ENCODE results near the gene EIF2AK3. TPM values are rescaled to one million over a fixed set of nuclear protein-coding genes. Genes with fewer than 3 reads are reported as not detected.

EIF2AK3 gene
- total and polyA plus RNA-seq, 10 of the 15 experiments (the other 5 are each of a cell fraction or from before 2014, with no cell fraction given), result 5.0 to 44.7 (median 22.4) TPM

GRCh38 chr2:88521445-88522073 lies 105.7 kb downstream of the EIF2AK3 start:
- 23% methylated on average over 2 of the region's 2 CpGs for WGBS (ENCODE audit: insufficient coverage, insufficient replicate concordance, low lambda C conversion rate, missing lambda C conversion rate)
- H3K4me3 ChIP-seq, result no peak overlapping the region
- no peak for FAIRE-seq
- H2AFZ ChIP-seq (ENCODE audit: control insufficient read depth, low read depth, low read length), result no peak overlapping the region
- ChIA-PET POLR2A (no interaction called here), CTCF (no interaction called here), SMC1A (ENCODE audit: uncharacterized antibody, unreplicated experiment) (no interaction called here), RAD21 (ENCODE audit: unreplicated experiment) (no interaction called here)
- no peaks in the 10 kb centered on the region for H4K20me1 ChIP-seq (ENCODE audit: control insufficient read depth, insufficient read depth)
- intact Hi-C loops (cut with micrococcal nuclease; ENCODE audit: unreplicated experiment) (no loop called here), in situ Hi-C loops (cut with MboI) (no loop called here)
- H3K36me3 ChIP-seq (ENCODE audit: control insufficient read depth in 2 of 2, insufficient read depth in 2 of 2, low read length in 1 of 2), result no peaks in the 10 kb centered on the region
- no peak overlapping the region for H3K27ac ChIP-seq (ENCODE audit: control insufficient read depth, insufficient read depth)
- no peaks in the 10 kb centered on the region; a peak in 1 of 4 replicates for H3K27me3 ChIP-seq (replicated peaks in 1 of 2; ENCODE audit: control insufficient read depth in 2 of 2, insufficient read depth in 2 of 2, low read length in 1 of 2)
- no peak for TF ChIP-seq RFX5 (IDR thresholded peaks at IDR 0.05; ENCODE audit: low read depth, low read length)
- TF ChIP-seq IRF3 (IDR thresholded peaks at IDR 0.05), result no peak
- H3K9ac ChIP-seq (ENCODE audit: control insufficient read depth, insufficient read depth, low read length), result no peak overlapping the region
- no peaks in the 10 kb centered on the region for H3K79me2 ChIP-seq (ENCODE audit: control insufficient read depth, insufficient read depth, low read length)
- no peak for ATAC-seq
- no peak for DNase-seq (ENCODE audit: low read depth, low spot score)
- no peak overlapping the region for H3K4me2 ChIP-seq (ENCODE audit: control insufficient read depth, insufficient read depth)
- H3K9me3 ChIP-seq (replicated peaks; ENCODE audit: control insufficient read depth, insufficient read depth, low read length), result no peaks in the 10 kb centered on the region; the same call in 2 of the 3 replicates
- BruUV-seq (replicated peaks), result no TSS peak
- H3K4me1 ChIP-seq (ENCODE audit: control insufficient read depth, insufficient read depth, low read length), result no peaks in the 10 kb centered on the region

GRCh38 chr2:88517759-88518201 lies 109.5 kb downstream of the EIF2AK3 start:
- intact Hi-C loops (cut with micrococcal nuclease; ENCODE audit: unreplicated experiment), result no loop called here
- H3K79me2 ChIP-seq (ENCODE audit: control insufficient read depth, insufficient read depth, low read length), result no peaks in the 10 kb centered on the region
- WGBS (ENCODE audit: insufficient coverage, insufficient replicate concordance, low lambda C conversion rate, missing lambda C conversion rate), result 34% methylated on average over 6 of the region's 6 CpGs
- ATAC-seq (no peak), FAIRE-seq (no peak), DNase-seq (ENCODE audit: low read depth, low spot score) (no peak)
- SMC1A ChIA-PET (ENCODE audit: uncharacterized antibody, unreplicated experiment), result interaction anchor here (0.6 kb wide), 1 partner anchor 13 kb away, joined by 3 read pairs; no protein-coding TSS in a partner anchor
- in situ Hi-C loops (cut with MboI), result no loop called here
- H3K27me3 ChIP-seq (replicated peaks in 1 of 2; ENCODE audit: control insufficient read depth in 2 of 2, insufficient read depth in 2 of 2, low read length in 1 of 2), result no peaks in the 10 kb centered on the region; a peak in 1 of 4 replicates
- BruUV-seq (replicated peaks), result no TSS peak
- H3K4me3 ChIP-seq, result no peak overlapping the region
- H3K36me3 ChIP-seq (ENCODE audit: control insufficient read depth in 2 of 2, insufficient read depth in 2 of 2, low read length in 1 of 2), result no peaks in the 10 kb centered on the region
- RAD21 ChIA-PET (ENCODE audit: unreplicated experiment), result no interaction called here
- POLR2A ChIA-PET, result no interaction called here
- CTCF ChIA-PET, result no interaction called here
- no peak overlapping the region for H3K27ac ChIP-seq (ENCODE audit: control insufficient read depth, insufficient read depth)
- no peak overlapping the region for H3K9ac ChIP-seq (ENCODE audit: control insufficient read depth, insufficient read depth, low read length)
- no peaks in the 10 kb centered on the region for H3K4me1 ChIP-seq (ENCODE audit: control insufficient read depth, insufficient read depth, low read length)
- H2AFZ ChIP-seq (ENCODE audit: control insufficient read depth, low read depth, low read length), result no peak overlapping the region
- TF ChIP-seq TCF7 (IDR thresholded peaks at IDR 0.05; ENCODE audit: borderline replicate concordance), result no peak
- TF ChIP-seq ZNF217 (IDR thresholded peaks at IDR 0.05), result no peak
- no peak for TF ChIP-seq BCL11A (IDR thresholded peaks at IDR 0.05; ENCODE audit: low read depth, low read length)
- H4K20me1 ChIP-seq (ENCODE audit: control insufficient read depth, insufficient read depth), result no peaks in the 10 kb centered on the region
- no peaks in the 10 kb centered on the region for H3K9me3 ChIP-seq (replicated peaks; ENCODE audit: control insufficient read depth, insufficient read depth, low read length)
- H3K4me2 ChIP-seq (ENCODE audit: control insufficient read depth, insufficient read depth), result no peak overlapping the region

Other genes with a start within 250 kb of the EIF2AK3 start
- gene FOXI3, start 174.8 kb downstream of the EIF2AK3 start, total RNA-seq (2014; rRNA removed), result not detected in 2 replicates
- not detected in 2 replicates for gene FOXI3, start 174.8 kb downstream of the EIF2AK3 start, total RNA-seq (2014; rRNA removed; fragmentation: Illumina TruSeq; extraction: Trizol)
- not detected in 2 replicates for gene FOXI3, start 174.8 kb downstream of the EIF2AK3 start, total RNA-seq (2021)
- gene FOXI3, start 174.8 kb downstream of the EIF2AK3 start, polyA plus RNA-seq (2011; rRNA removed), result not detected in 2 replicates
- gene FOXI3, start 174.8 kb downstream of the EIF2AK3 start, polyA plus RNA-seq (2014; fragmentation: Illumina TruSeq; extraction: Trizol), result not detected in 2 replicates
- gene FOXI3, start 174.8 kb downstream of the EIF2AK3 start, polyA plus RNA-seq (2014; fragmentation: Nextera tagmentation; extraction: Ambion mirVana), result not detected
- not detected in 2 replicates for gene FOXI3, start 174.8 kb downstream of the EIF2AK3 start, polyA plus RNA-seq (2014; rRNA removed)
- gene FOXI3, start 174.8 kb downstream of the EIF2AK3 start, polyA plus RNA-seq (2016; fragmentation: Nextera tagmentation; extraction: Ambion mirVana), result not detected
- gene RPIA, start 64.2 kb upstream of the EIF2AK3 start, total RNA-seq (2014; rRNA removed), result 7.1 and 8.2 TPM in 2 replicates
- 21.6 and 22.0 TPM in 2 replicates for gene RPIA, start 64.2 kb upstream of the EIF2AK3 start, total RNA-seq (2014; rRNA removed; fragmentation: Illumina TruSeq; extraction: Trizol)
- 42.0 and 44.2 TPM in 2 replicates for gene RPIA, start 64.2 kb upstream of the EIF2AK3 start, total RNA-seq (2021)
- gene RPIA, start 64.2 kb upstream of the EIF2AK3 start, polyA plus RNA-seq (2011; rRNA removed), result 41.6 and 41.9 TPM in 2 replicates
- gene RPIA, start 64.2 kb upstream of the EIF2AK3 start, polyA plus RNA-seq (2014; fragmentation: Illumina TruSeq; extraction: Trizol), result 41.7 and 51.0 TPM in 2 replicates
- gene RPIA, start 64.2 kb upstream of the EIF2AK3 start, polyA plus RNA-seq (2014; fragmentation: Nextera tagmentation; extraction: Ambion mirVana), result 10 to 100 TPM in 1 of 2 experiments, 1 to 10 TPM in 1; 9.4 to 17.7 TPM
- gene RPIA, start 64.2 kb upstream of the EIF2AK3 start, polyA plus RNA-seq (2014; rRNA removed), result 39.8 and 43.6 TPM in 2 replicates
- gene RPIA, start 64.2 kb upstream of the EIF2AK3 start, polyA plus RNA-seq (2016; fragmentation: Nextera tagmentation; extraction: Ambion mirVana), result 10 to 100 TPM; 56.1 to 58.1 TPM